ENCODE results near the gene ZNF622.

The ZNF622 gene

DNA sequence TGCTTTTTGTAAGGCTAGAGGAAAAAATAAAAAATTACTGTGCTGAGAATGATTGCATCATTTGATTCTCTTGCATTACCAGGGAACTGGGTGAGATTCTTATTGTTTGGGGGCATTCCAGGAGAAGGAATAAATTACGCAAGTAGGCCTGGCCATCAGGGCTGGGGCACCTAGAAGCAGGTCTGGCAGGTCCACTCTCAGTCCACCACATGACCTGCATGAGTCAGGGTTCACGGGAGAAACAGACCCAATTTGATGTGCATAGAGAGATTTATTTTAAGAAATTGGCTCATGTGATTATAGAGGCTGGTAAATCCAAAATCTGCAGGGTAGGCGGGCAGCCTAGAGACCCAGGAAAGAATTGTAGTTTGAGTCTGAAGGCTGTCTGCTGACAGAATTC lies 59.6 kb downstream of the ZNF622 start:
- Histone ChIP-seq H3K4me2 (no peak overlapping the region), H2AFZ (ENCODE audit: low read depth) (no peak overlapping the region), H3K4me1 (ENCODE audit: low read depth, poor library complexity, severe bottlenecking) (no peaks in the 10 kb centered on the region), H3K36me3 (ENCODE audit: insufficient read depth) (no peaks in the 10 kb centered on the region), H3K4me3 (IDR thresholded peaks at IDR 0.05; ENCODE audit: insufficient read depth, low read depth, low read length) (no peak overlapping the region), H3K27ac (no peak overlapping the region), H3K79me2 (ENCODE audit: insufficient read depth, low read depth) (no peaks in the 10 kb centered on the region), H3K9ac (no peak overlapping the region), H4K20me1 (ENCODE audit: insufficient read depth) (no peaks in the 10 kb centered on the region), H3K27me3 (ENCODE audit: insufficient read depth, low read depth) (no peaks in the 10 kb centered on the region)
- no peak for TF ChIP-seq CTCF (conservative IDR thresholded peaks at IDR 0.05; ENCODE audit: low read depth, low read length)
